NT2/D1 (cell line): ENCODE results near the gene MGAT4A.

Experiments
- DNase-seq: peaks from one replicate; pipeline ENCODE4 v3.0.0-alpha.2; 2011; ENCODE audit warnings: low read depth, low spot score
- H3K27me3 ChIP-seq: 2 replicates; pipeline ENCODE4 v1.6.0; 2011; ENCODE audit warnings: mild to moderate bottlenecking; ENCODE audit not compliant: insufficient read length, insufficient read depth
- H3K36me3 ChIP-seq: 2 replicates; pipeline ENCODE4 v1.6.1; 2011; ENCODE audit warnings: mild to moderate bottlenecking, low read length, mixed read lengths; ENCODE audit not compliant: insufficient read depth, insufficient read length
- H3K4me1 ChIP-seq: 2 replicates; pipeline ENCODE4 v1.5.1; 2011; ENCODE audit not compliant: insufficient read depth, insufficient read length
- H3K4me3 ChIP-seq: 2 replicates; pipeline ENCODE4 v1.5.1; 2011; ENCODE audit warnings: low read depth; ENCODE audit not compliant: insufficient read length
- H3K9ac ChIP-seq: 2 replicates; pipeline ENCODE4 v1.6.0; 2011; ENCODE audit warnings: low read depth; ENCODE audit not compliant: insufficient read length
- H3K9me3 ChIP-seq: 2 replicates; pipeline ENCODE4 v1.5.1; 2011; ENCODE audit warnings: mild to moderate bottlenecking, low read length; ENCODE audit not compliant: insufficient read depth
- SUZ12 ChIP-seq: IDR thresholded peaks from 2 replicates; pipeline ENCODE4 v1.6.1; 2011; ENCODE audit not compliant: insufficient read length, insufficient read depth; ENCODE audit errors: extremely low read depth
- YY1 ChIP-seq: IDR thresholded peaks from 2 replicates; pipeline ENCODE4 v1.6.1; 2011; ENCODE audit not compliant: insufficient read length, insufficient read depth
- ZNF274 ChIP-seq: IDR thresholded peaks from 2 replicates; pipeline ENCODE4 v1.6.1; 2011; ENCODE audit warnings: mild to moderate bottlenecking, low read depth, low read length

The MGAT4A gene

GRCh38 chr2:98634406-98635092, 96.4 kb downstream of the MGAT4A start:
- TF ChIP-seq ZNF274 = no peak
- no peak for TF ChIP-seq YY1
- no peak for TF ChIP-seq SUZ12
- Histone ChIP-seq H3K9ac (peak overlapping the region; percentile 39), H3K4me3 (no peak overlapping the region), H3K9me3 (no peaks in the 10 kb centered on the region), H3K36me3 (no peaks in the 10 kb centered on the region), H3K27me3 (no peaks in the 10 kb centered on the region), H3K4me1 (peaks cover 4% of the 10 kb centered on the region)
- DNase-seq = peak; percentile 33

GRCh38 chr2:98632351-98632750, 98.6 kb downstream of the MGAT4A start:
- H3K9me3 ChIP-seq = no peaks in the 10 kb centered on the region
- no peaks in the 10 kb centered on the region for H3K27me3 ChIP-seq
- TF ChIP-seq YY1 = no peak
- TF ChIP-seq SUZ12 = no peak
- no peak for TF ChIP-seq ZNF274
- no peaks in the 10 kb centered on the region for H3K36me3 ChIP-seq
- no peak overlapping the region for H3K4me3 ChIP-seq
- DNase-seq = no peak
- no peak overlapping the region for H3K9ac ChIP-seq
- H3K4me1 ChIP-seq = peaks cover 4% of the 10 kb centered on the region

- no peak for TF ChIP-seq SUZ12
- H3K36me3 ChIP-seq = no peaks in the 10 kb centered on the region
Observed at GRCh38 chr2:98623657-98624056, 107.3 kb downstream of the MGAT4A start.

GRCh38 chr2:98617149-98617548, 113.8 kb downstream of the MGAT4A start:
- Histone ChIP-seq H3K36me3 (peaks cover 62% of the 10 kb centered on the region), H3K4me1 (no peaks in the 10 kb centered on the region), H3K4me3 (no peak overlapping the region), H3K9me3 (no peaks in the 10 kb centered on the region), H3K9ac (no peak overlapping the region), H3K27me3 (no peaks in the 10 kb centered on the region)
- TF ChIP-seq ZNF274 (no peak), SUZ12 (no peak), YY1 (no peak)
- DNase-seq = no peak

More at GRCh38 chr2:98623657-98624056, 107.3 kb downstream of the MGAT4A start:
- no peaks in the 10 kb centered on the region for H3K4me1 ChIP-seq
- DNase-seq = no peak
- no peak overlapping the region for H3K9ac ChIP-seq
- no peaks in the 10 kb centered on the region for H3K9me3 ChIP-seq
- H3K27me3 ChIP-seq = no peaks in the 10 kb centered on the region
- no peak overlapping the region for H3K4me3 ChIP-seq

GRCh38 chr2:98615481-98615880, 115.5 kb downstream of the MGAT4A start:
- TF ChIP-seq ZNF274 (no peak), YY1 (no peak), SUZ12 (no peak)
- H3K27me3 ChIP-seq = no peaks in the 10 kb centered on the region
- DNase-seq = no peak
- no peaks in the 10 kb centered on the region for H3K9me3 ChIP-seq
- H3K4me1 ChIP-seq = no peaks in the 10 kb centered on the region
- H3K36me3 ChIP-seq = peaks cover 77% of the 10 kb centered on the region
- no peak overlapping the region for H3K4me3 ChIP-seq
- no peak overlapping the region for H3K9ac ChIP-seq

- H3K27me3 ChIP-seq = no peaks in the 10 kb centered on the region
- peaks cover 4% of the 10 kb centered on the region for H3K4me1 ChIP-seq
- TF ChIP-seq ZNF274 = no peak
- no peak for TF ChIP-seq SUZ12
- TF ChIP-seq YY1 = no peak
- peaks cover 83% of the 10 kb centered on the region for H3K36me3 ChIP-seq
- no peak overlapping the region for H3K4me3 ChIP-seq
- H3K9me3 ChIP-seq = no peaks in the 10 kb centered on the region
- DNase-seq = no peak
- no peak overlapping the region for H3K9ac ChIP-seq
Observed at GRCh38 chr2:98614024-98614739, 116.8 kb downstream of the MGAT4A start.

- Histone ChIP-seq H3K9me3 (no peaks in the 10 kb centered on the region), H3K9ac (peak overlapping the region; percentile 98), H3K4me1 (peaks cover 4% of the 10 kb centered on the region), H3K27me3 (no peaks in the 10 kb centered on the region), H3K4me3 (peak overlapping the region; percentile 96), H3K36me3 (peaks cover 56% of the 10 kb centered on the region)
- DNase-seq = no peak
- no peak for TF ChIP-seq ZNF274
Observed at GRCh38 chr2:98608962-98609604, 121.8 kb downstream of the MGAT4A start.
